ENCODE data around the gene NUAK1.

Gene NUAK1

GRCh38 chr12:106082216-106083175 is 56.3 kb downstream of the NUAK1 start:
- DNase-seq (ENCODE audit: low spot score): no peak

DNA sequence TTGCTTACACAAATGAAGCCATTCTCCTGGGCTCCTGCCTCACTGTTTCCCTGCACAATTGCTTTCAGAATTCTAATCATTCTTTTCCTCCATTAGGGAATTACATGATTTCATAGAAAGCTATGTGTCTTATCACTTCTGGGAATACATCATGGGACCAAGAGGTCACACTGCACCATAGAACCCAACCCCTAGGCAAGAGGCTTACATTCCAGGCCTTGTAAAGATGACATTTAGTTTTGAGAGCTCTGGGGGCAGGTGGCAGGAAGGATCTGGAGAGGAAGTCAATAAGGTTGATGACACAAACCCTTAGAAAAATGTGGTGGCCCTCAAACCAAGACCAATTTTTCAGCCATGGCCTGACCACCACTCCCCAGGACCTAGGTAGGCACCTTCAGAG is 57.1 kb downstream of the NUAK1 start:
- DNase-seq (ENCODE audit: low spot score): no peak

- no peak for DNase-seq (ENCODE audit: low spot score)
These were observed 58.0 kb downstream of the NUAK1 start for GRCh38 chr12:106080791-106081170.

- DNase-seq (ENCODE audit: low spot score): no peak
These were observed 58.5 kb downstream of the NUAK1 start for GRCh38 chr12:106080041-106080790.

DNA sequence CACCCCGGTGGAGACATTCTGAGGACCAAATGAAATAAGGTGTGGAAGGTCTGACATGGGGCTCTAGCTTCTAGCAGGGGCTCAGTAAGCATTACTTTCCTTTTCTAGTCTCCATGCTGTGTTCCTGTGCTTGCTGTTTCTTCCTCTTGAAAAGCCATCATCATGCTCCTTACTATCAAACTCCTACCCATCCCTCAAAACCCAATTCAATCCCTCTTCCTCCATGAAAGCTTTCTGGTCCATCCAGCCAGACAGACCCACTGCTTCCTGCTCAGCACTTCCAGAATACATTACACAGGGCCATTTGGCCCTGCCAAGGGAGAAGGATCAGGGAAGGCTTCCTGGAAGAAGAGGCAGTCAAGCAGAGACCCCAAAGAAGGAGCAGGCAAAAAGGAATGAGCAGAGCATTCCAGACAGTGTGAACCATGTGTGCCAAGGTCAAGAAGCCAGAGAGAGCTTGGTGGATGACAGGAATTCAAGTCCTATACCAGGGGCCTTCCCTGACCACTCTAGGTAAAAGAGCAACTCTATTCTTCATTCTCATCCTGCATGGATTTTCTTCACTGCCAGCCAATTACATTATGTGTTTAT is 59.5 kb downstream of the NUAK1 start:
- DNase-seq (ENCODE audit: low spot score): no peak

DNA sequence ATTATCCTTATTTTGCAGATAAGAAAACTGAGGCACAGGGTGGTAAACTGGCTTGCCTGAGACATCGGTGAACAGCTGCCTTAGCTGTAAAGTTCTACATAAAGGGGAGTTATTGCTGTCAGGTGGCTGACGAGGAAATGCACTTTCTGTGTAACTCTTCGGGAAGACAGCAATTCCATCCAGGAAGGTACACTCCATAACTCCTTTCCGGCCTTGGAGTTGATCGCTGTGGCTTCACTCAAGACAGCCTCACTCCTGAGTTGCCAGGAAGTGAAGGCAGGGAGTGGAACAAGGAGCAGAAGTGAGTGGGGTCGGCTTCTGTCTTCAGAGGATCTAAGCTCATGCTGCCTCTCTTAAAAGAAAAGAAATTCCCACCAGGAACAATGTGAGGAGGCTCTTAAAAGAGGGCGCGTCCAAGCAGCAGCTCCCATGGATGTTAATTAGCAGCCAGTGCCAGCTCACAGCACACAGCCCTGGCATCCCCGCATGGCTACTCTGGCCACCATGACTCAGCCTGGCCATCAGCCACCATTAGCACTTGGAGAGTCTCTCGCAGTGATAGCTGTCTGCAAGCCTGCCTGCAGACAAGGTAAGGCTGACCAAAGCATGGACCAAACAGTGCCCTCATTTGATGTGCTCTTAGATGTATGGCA is 60.3 kb downstream of the NUAK1 start:
- no peak for DNase-seq (ENCODE audit: low spot score)

- no peak for DNase-seq (ENCODE audit: low spot score)
These were observed 63.9 kb downstream of the NUAK1 start for GRCh38 chr12:106074706-106075392.

GRCh38 chr12:106074361-106074705 is 64.4 kb downstream of the NUAK1 start:
- DNase-seq (ENCODE audit: low spot score): no peak

GRCh38 chr12:106073179-106073578 is 65.6 kb downstream of the NUAK1 start:
- DNase-seq (ENCODE audit: low spot score): no peak

- DNase-seq (ENCODE audit: low spot score): no peak
These were observed 66.0 kb downstream of the NUAK1 start for GRCh38 chr12:106072751-106073150.

DNA sequence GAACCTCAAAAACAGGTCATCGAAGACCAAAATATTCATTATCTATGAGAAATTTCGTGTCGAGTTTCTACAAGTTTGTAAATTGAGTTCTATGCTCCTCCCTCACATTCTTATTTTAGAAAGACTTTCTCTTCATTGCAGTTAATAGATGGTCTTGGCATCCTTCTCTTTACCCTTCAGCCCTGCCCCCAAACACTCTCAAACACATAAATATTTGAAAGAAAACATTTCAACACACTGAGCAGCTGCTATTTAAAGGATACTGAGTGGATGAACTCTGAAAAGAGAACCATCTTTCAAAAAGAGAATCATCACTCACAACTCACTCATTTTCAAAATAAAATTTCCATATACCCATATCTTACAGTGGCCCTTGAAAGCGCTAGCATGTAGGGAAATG is 67.1 kb downstream of the NUAK1 start:
- DNase-seq (ENCODE audit: low spot score): no peak

DNA sequence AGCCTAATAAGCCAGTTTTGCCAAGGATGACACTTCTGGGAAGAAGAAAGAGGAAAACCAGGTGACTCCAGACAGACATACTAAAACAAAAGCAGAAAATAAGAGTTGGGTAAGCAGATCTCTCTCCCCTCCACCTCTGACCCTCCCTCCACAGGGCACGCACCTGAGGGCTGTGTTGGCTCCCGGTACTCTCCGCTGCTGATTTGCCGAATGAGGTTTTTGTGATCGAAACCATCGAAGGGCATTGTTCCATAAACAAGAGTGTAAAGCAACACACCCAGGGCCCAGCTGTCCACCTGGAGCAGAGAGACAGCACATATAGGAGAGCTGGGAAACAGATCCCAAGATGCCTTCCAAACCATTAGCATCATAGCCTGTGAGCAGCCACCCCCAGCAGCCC is 68.1 kb downstream of the NUAK1 start:
- DNase-seq (ENCODE audit: low spot score): no peak

DNA sequence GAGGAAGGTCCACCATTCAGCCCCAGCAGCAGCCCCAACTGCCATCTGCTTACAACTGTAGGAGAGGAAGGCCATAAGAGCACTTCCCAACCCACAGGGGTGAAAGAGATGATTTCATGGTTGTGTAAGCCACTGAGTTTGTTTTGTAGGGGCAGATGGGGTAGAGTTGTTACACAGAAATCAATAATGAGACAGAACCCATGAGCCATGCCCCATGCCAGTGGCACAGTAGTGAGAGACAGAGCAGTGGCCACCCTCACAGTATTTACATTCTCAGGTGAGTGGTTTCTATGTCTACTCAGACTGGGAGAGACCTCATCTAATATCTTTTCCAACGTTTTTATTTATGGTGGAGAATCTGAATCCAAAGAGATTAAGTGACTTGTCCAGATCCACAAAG is 68.6 kb downstream of the NUAK1 start:
- no peak for DNase-seq (ENCODE audit: low spot score)

GRCh38 chr12:106068296-106068695 is 70.5 kb downstream of the NUAK1 start:
- no peak for DNase-seq (ENCODE audit: low spot score)

DNA sequence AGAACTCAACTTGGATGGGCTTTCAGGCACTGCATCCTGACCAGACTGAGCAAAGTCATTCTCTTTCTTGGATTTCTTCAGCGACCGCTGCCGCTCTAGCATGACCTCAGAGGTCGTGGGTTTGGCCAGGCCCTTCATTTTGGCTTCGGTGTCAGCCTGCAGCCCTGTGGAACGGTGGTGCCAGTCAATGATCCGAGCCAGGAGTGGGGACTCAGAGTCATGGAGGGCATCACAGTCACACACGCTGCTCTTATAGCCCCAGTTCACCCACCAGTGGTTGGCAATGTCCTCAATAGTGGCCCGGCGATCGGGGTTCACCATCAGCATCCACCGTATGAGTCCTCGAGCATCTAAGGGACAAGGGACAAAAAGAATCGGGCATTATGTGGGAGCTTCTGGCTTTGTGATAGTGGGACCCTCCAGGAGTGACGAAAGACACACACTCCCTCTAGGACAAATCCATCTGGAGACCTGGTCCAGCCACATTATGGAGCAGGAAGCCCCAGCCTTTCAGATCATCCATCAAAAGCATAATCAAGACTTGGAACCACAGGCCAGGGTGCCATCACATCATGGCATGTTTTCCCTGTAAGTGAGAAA is 71.0 kb downstream of the NUAK1 start:
- no peak for DNase-seq (ENCODE audit: low spot score)

GRCh38 chr12:106066726-106067325 is 71.9 kb downstream of the NUAK1 start:
- DNase-seq (ENCODE audit: low spot score): no peak

GRCh38 chr12:106066051-106066705 is 72.6 kb downstream of the NUAK1 start:
- no peak for DNase-seq (ENCODE audit: low spot score)

- DNase-seq (ENCODE audit: low spot score): no peak
These were observed 73.2 kb downstream of the NUAK1 start for GRCh38 chr12:106065506-106065905.

DNA sequence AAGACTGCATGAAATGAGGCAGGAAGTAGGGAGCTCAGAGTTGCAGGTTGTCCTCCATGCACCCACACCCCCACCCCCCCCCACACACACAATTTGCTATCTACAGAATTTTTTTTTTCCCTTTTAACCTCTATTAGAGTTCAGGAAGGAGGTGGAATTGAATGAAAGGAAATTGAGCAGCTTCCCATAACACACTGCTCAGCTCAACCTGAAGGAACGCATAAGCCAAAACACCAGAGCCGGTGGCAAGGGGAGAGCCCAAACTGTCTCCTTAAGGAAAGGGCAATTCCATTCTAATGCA is 74.1 kb downstream of the NUAK1 start:
- DNase-seq (ENCODE audit: low spot score): no peak

DNA sequence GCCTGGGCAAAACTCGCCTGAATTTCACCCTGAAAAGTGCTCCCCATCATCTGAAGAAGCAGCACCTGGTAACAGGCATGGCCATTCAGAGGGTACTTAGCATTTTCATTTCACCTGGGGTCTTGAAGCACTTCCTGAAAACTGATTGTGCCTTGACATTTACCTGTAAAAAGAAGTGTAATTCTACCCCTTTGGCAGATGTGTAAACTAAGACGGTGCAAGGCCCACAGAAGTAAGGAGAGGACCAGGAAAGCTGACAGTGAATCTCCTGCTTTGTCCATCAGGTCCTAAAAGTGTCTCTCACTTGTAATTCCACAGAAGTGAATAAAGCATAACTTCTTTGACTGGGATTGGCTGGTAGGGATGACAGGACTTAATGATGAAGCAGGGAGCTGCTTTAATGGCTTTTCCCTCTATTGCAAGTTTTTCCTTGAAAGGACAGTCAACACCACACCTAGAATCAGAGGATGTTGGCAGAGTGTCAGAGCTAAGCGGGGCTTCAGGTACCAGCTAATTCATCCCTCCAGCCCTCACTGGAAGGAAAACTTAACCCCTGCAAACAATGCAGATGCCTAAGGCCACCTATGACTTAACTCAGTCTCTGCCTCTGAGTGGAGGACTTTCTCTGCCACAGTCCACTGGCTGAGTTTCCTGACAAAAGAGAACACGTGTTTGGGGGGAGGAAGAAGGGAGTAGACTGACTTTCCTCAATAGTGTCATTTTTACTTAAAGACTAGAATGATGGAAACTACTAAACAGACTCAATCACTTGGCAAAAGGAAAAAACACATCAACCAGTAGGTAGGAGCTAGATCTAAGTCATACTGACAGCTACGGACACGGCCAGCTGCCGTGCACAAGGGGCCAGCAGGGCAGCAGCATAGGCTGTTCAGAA is 74.7 kb downstream of the NUAK1 start:
- no peak for DNase-seq (ENCODE audit: low spot score)

All from COLO829 (cell line).